CD8-positive, alpha-beta memory T cell (primary cell): ENCODE data around the gene MYRIP. TPM values are rescaled to one million over a fixed set of nuclear protein-coding genes. Genes with fewer than 3 reads are reported as not detected.

Experiments used
- CTCF ChIA-PET: fragments of 350-600 bp; sonication (Branson Sonifier 250); formaldehyde crosslinking; loops from one replicate; lab custom pipeline; 2021; ENCODE audit warnings: antibody characterized with exemption; lab: Charles Lee
- POLR2A ChIA-PET: fragments of 350-600 bp; sonication (Branson Sonifier 250); formaldehyde crosslinking; loops from one replicate; lab custom pipeline; 2021; ENCODE audit warnings: antibody characterized with exemption; lab: Charles Lee
- DNase-seq, 5 donors: peaks; one replicate each; pipeline versions ENCODE4 v3.0.0 to v3.0.0-alpha.2; 2020 to 2022; ENCODE audit warnings: mixed read lengths in 1 of 5
- H3K27ac ChIP-seq: one replicate; pipeline ENCODE4 v1.7.0; 2013; ENCODE audit warnings: low read depth, mild to moderate bottlenecking, low read length, moderate library complexity
- H3K27me3 ChIP-seq: 2 replicates; pipeline ENCODE4 v1.7.0; 2013; ENCODE audit warnings: low read length, mild to moderate bottlenecking; ENCODE audit not compliant: insufficient read depth, poor library complexity, severe bottlenecking
- H3K36me3 ChIP-seq: 2 replicates; pipeline ENCODE4 v1.7.0; 2013; ENCODE audit warnings: mild to moderate bottlenecking, low read length, moderate library complexity; ENCODE audit not compliant: insufficient read depth
- H3K4me1 ChIP-seq: 2 replicates; pipeline ENCODE4 v1.7.0; 2013; ENCODE audit warnings: mild to moderate bottlenecking, low read length, moderate library complexity; ENCODE audit not compliant: insufficient read depth
- H3K4me3 ChIP-seq: 2 replicates; pipeline ENCODE4 v1.7.0; 2013; ENCODE audit warnings: mild to moderate bottlenecking, low read length
- H3K9me3 ChIP-seq: 2 replicates; pipeline ENCODE4 v1.7.0; 2013; ENCODE audit warnings: mild to moderate bottlenecking, low read length
- H3K27ac Mint-ChIP-seq, 8 donors: one replicate each; pipeline ENCODE4 v1.8.0; 2020 to 2021; ENCODE audit warnings: mixed read lengths in 8 of 8, mild to moderate bottlenecking in 6 of 8, inconsistent platforms in 3 of 8, moderate library complexity in 3 of 8
- H3K27me3 Mint-ChIP-seq, 2 donors: one replicate each; pipeline ENCODE4 v1.8.0; 2020 to 2021; ENCODE audit warnings: mixed read lengths in 2 of 2, mild to moderate bottlenecking in 1 of 2, moderate library complexity in 1 of 2
- H3K36me3 Mint-ChIP-seq, 3 donors: one replicate each; pipeline ENCODE4 v1.8.0; 2020 to 2021; ENCODE audit warnings: mixed read lengths in 3 of 3, inconsistent platforms in 1 of 3, mild to moderate bottlenecking in 1 of 3
- H3K4me1 Mint-ChIP-seq, 3 donors: one replicate each; pipeline ENCODE4 v1.8.0; 2020 to 2021; ENCODE audit warnings: mixed read lengths in 3 of 3, inconsistent platforms in 1 of 3, mild to moderate bottlenecking in 1 of 3
- H3K4me3 Mint-ChIP-seq, 7 donors: one replicate each; pipeline ENCODE4 v1.8.0; 2020 to 2021; ENCODE audit warnings: mixed read lengths in 7 of 7, mild to moderate bottlenecking in 6 of 7, moderate library complexity in 4 of 7, inconsistent platforms in 2 of 7
- H3K9me3 Mint-ChIP-seq, 5 donors: one replicate each; pipeline ENCODE4 v1.8.0; 2020 to 2022; ENCODE audit warnings: mixed read lengths in 5 of 5, mild to moderate bottlenecking in 3 of 5, moderate library complexity in 2 of 5, inconsistent platforms in 1 of 5
- polyA plus RNA-seq: library from polyadenylated mRNA; unstranded; fragments of 300-500 nt; fragmentation: Illumina TruSeq; gene quantifications from one replicate; pipeline ENCODE4 v1.2.3, GENCODE V29; 2021
- total RNA-seq, 2 experiments: library from RNA; stranded (reverse); gene quantifications; one replicate each; pipeline ENCODE4 v1.2.3, GENCODE V29; 2021

MYRIP gene
- total and polyA plus RNA-seq, 3 experiments from 2014 or later, result not detected

GRCh38 chr3:40243056-40243455, 433.6 kb downstream of the MYRIP start:
- Mint-ChIP-seq H3K27ac (no peak overlapping the region), H3K27me3 (no peaks in the 10 kb centered on the region), H3K4me1 (no peaks in the 10 kb centered on the region), H3K9me3 (peaks cover 0 to 4% (median 0%) of the 10 kb centered on the region in 5 donors), H3K36me3 (peaks cover 3 to 5% (median 4%) of the 10 kb centered on the region in 3 donors), H3K4me3 (no peak overlapping the region)
- Histone ChIP-seq H3K36me3 (no peaks in the 10 kb centered on the region), H3K27me3 (no peaks in the 10 kb centered on the region), H3K4me1 (no peaks in the 10 kb centered on the region), H3K4me3 (no peak overlapping the region), H3K27ac (no peak overlapping the region), H3K9me3 (no peaks in the 10 kb centered on the region)
- ChIA-PET CTCF (no interaction called here), POLR2A (no interaction called here)
- no peak for DNase-seq

- Mint-ChIP-seq H3K27me3 (no peaks in the 10 kb centered on the region), H3K4me1 (no peaks in the 10 kb centered on the region), H3K36me3 (peaks cover 0 to 8% (median 5%) of the 10 kb centered on the region in 3 donors), H3K4me3 (no peak overlapping the region), H3K27ac (peak overlapping the region in 1 of 8 donors; percentile 12), H3K9me3 (no peaks in the 10 kb centered on the region)
- no peak overlapping the region for H3K27ac ChIP-seq
- H3K9me3 ChIP-seq, result no peaks in the 10 kb centered on the region
- H3K36me3 ChIP-seq, result no peaks in the 10 kb centered on the region
- H3K4me3 ChIP-seq, result no peak overlapping the region
- no peaks in the 10 kb centered on the region for H3K4me1 ChIP-seq
- ChIA-PET CTCF (no interaction called here), POLR2A (no interaction called here)
- no peak for DNase-seq
- no peaks in the 10 kb centered on the region for H3K27me3 ChIP-seq
Observed at GRCh38 chr3:40247714-40248454, 438.5 kb downstream of the MYRIP start.

GRCh38 chr3:40248591-40248990, 439.2 kb downstream of the MYRIP start:
- no peak for DNase-seq
- peaks cover 0 to 8% (median 5%) of the 10 kb centered on the region in 3 donors for H3K36me3 Mint-ChIP-seq
- H3K27ac Mint-ChIP-seq, result no peak overlapping the region
- H3K4me1 Mint-ChIP-seq, result no peaks in the 10 kb centered on the region
- no peaks in the 10 kb centered on the region for H3K27me3 Mint-ChIP-seq
- no peaks in the 10 kb centered on the region for H3K4me1 ChIP-seq
- CTCF ChIA-PET, result no interaction called here
- no peaks in the 10 kb centered on the region for H3K9me3 ChIP-seq
- H3K27ac ChIP-seq, result no peak overlapping the region
- H3K9me3 Mint-ChIP-seq, result no peaks in the 10 kb centered on the region
- H3K27me3 ChIP-seq, result no peaks in the 10 kb centered on the region
- H3K4me3 Mint-ChIP-seq, result no peak overlapping the region
- POLR2A ChIA-PET, result no interaction called here
- H3K4me3 ChIP-seq, result no peak overlapping the region
- H3K36me3 ChIP-seq, result no peaks in the 10 kb centered on the region

GRCh38 chr3:40249168-40249567, 439.8 kb downstream of the MYRIP start:
- Mint-ChIP-seq H3K9me3 (no peaks in the 10 kb centered on the region), H3K4me1 (no peaks in the 10 kb centered on the region), H3K36me3 (peaks cover 0 to 8% (median 5%) of the 10 kb centered on the region in 3 donors), H3K4me3 (no peak overlapping the region), H3K27me3 (no peaks in the 10 kb centered on the region), H3K27ac (no peak overlapping the region)
- H3K27me3 ChIP-seq, result no peaks in the 10 kb centered on the region
- no peak for DNase-seq
- H3K9me3 ChIP-seq, result no peaks in the 10 kb centered on the region
- CTCF ChIA-PET, result no interaction called here
- POLR2A ChIA-PET, result no interaction called here
- no peak overlapping the region for H3K27ac ChIP-seq
- no peaks in the 10 kb centered on the region for H3K4me1 ChIP-seq
- H3K36me3 ChIP-seq, result no peaks in the 10 kb centered on the region
- no peak overlapping the region for H3K4me3 ChIP-seq

GRCh38 chr3:40254491-40254890, 445.1 kb downstream of the MYRIP start:
- Mint-ChIP-seq H3K4me3 (no peak overlapping the region), H3K27ac (no peak overlapping the region), H3K9me3 (no peaks in the 10 kb centered on the region), H3K27me3 (no peaks in the 10 kb centered on the region), H3K36me3 (peaks cover 0 to 4% (median under 1%) of the 10 kb centered on the region in 3 donors), H3K4me1 (no peaks in the 10 kb centered on the region)
- Histone ChIP-seq H3K4me3 (no peak overlapping the region), H3K4me1 (no peaks in the 10 kb centered on the region), H3K36me3 (no peaks in the 10 kb centered on the region), H3K27ac (no peak overlapping the region), H3K27me3 (no peaks in the 10 kb centered on the region), H3K9me3 (no peaks in the 10 kb centered on the region)
- DNase-seq, result no peak
- POLR2A ChIA-PET, result no interaction called here
- CTCF ChIA-PET, result no interaction called here

- no peaks in the 10 kb centered on the region for H3K4me1 Mint-ChIP-seq
- H3K27me3 ChIP-seq, result no peaks in the 10 kb centered on the region
- no peak for DNase-seq
- H3K4me1 ChIP-seq, result no peaks in the 10 kb centered on the region
- no peak overlapping the region for H3K27ac ChIP-seq
- H3K36me3 Mint-ChIP-seq, result peaks cover 0 to 4% (median 0%) of the 10 kb centered on the region in 3 donors
- POLR2A ChIA-PET, result no interaction called here
- H3K27me3 Mint-ChIP-seq, result no peaks in the 10 kb centered on the region
- H3K4me3 Mint-ChIP-seq, result no peak overlapping the region
- no peak overlapping the region for H3K27ac Mint-ChIP-seq
- H3K36me3 ChIP-seq, result no peaks in the 10 kb centered on the region
- H3K9me3 ChIP-seq, result no peaks in the 10 kb centered on the region
- CTCF ChIA-PET, result no interaction called here
- H3K4me3 ChIP-seq, result no peak overlapping the region
- H3K9me3 Mint-ChIP-seq, result no peaks in the 10 kb centered on the region
Observed at GRCh38 chr3:40254891-40255290, 445.5 kb downstream of the MYRIP start.

- CTCF ChIA-PET, result no interaction called here
- no peaks in the 10 kb centered on the region for H3K9me3 Mint-ChIP-seq
- peaks cover 0 to 2% (median 0%) of the 10 kb centered on the region in 3 donors for H3K36me3 Mint-ChIP-seq
- no peaks in the 10 kb centered on the region for H3K36me3 ChIP-seq
- no peaks in the 10 kb centered on the region for H3K27me3 Mint-ChIP-seq
- H3K4me3 Mint-ChIP-seq, result no peak overlapping the region
- no peak for DNase-seq
- no peak overlapping the region for H3K27ac ChIP-seq
- no peaks in the 10 kb centered on the region for H3K27me3 ChIP-seq
- POLR2A ChIA-PET, result no interaction called here
- H3K4me3 ChIP-seq, result no peak overlapping the region
- no peaks in the 10 kb centered on the region for H3K4me1 Mint-ChIP-seq
- H3K27ac Mint-ChIP-seq, result no peak overlapping the region
- no peaks in the 10 kb centered on the region for H3K4me1 ChIP-seq
- no peaks in the 10 kb centered on the region for H3K9me3 ChIP-seq
Observed at GRCh38 chr3:40255532-40255931, 446.1 kb downstream of the MYRIP start.

GRCh38 chr3:40258064-40258463, 448.7 kb downstream of the MYRIP start:
- Mint-ChIP-seq H3K27ac (no peak overlapping the region), H3K4me3 (no peak overlapping the region), H3K4me1 (no peaks in the 10 kb centered on the region), H3K9me3 (no peaks in the 10 kb centered on the region), H3K27me3 (no peaks in the 10 kb centered on the region), H3K36me3 (peaks cover 0 to 2% (median 0%) of the 10 kb centered on the region in 3 donors)
- H3K4me1 ChIP-seq, result no peaks in the 10 kb centered on the region
- H3K27ac ChIP-seq, result no peak overlapping the region
- no peak overlapping the region for H3K4me3 ChIP-seq
- H3K9me3 ChIP-seq, result no peaks in the 10 kb centered on the region
- no peak for DNase-seq
- CTCF ChIA-PET, result no interaction called here
- POLR2A ChIA-PET, result no interaction called here
- no peaks in the 10 kb centered on the region for H3K27me3 ChIP-seq
- no peaks in the 10 kb centered on the region for H3K36me3 ChIP-seq
